ENCODE data around the gene DNAJB8. TPM values are rescaled to one million over a fixed set of nuclear protein-coding genes. Genes with fewer than 3 reads are reported as not detected.

Gene DNAJB8
- total and polyA plus RNA-seq, 11 donors = not detected

DNA sequence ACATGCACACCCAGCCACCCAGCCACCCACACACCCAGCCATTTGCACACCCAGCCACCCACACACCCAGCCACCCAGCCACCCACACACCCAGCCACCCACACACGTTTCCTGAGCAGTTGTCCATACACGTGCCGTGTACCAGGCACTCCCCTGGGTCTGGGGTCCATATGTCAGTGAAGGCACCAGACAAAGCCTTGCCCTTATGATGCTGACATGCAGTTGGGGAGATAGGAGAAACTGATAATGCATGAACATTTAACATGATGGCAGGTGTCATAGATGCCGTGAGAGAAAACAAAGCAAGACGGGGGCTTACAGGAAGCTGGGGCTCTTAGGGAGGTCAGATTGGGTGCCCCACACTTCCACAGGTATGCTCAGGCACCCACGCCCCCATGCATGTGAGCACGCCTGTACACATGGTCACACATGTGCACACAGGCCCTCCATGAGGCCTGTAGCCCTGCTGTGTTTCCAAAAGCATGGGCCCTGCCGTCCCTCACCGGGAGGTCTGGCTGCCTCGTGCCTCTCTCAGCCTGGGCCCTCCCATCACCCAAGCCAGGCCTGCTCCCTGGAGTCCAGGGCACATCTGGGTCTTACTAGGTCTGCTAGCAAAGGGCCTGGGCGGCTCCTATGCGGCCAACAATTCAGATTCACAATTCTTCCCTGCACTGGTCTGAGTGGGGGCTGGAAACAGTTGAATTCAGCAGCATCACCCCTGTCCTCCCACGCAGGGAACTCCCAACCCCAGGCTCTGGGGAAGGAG lies 3.6 kb upstream of the DNAJB8 start:
- H3K27me3 ChIP-seq = peaks cover 0 to 32% (median 0%) of the 10 kb centered on the region in 9 donors
- 72 to 85% (median 79%) methylated on average over 11 to 13 of the region's 13 CpGs for WGBS, 4 donors
- H3K27ac ChIP-seq = no peak overlapping the region
- no peaks in the 10 kb centered on the region for H3K4me1 ChIP-seq
- intact Hi-C loops (cut with DNase I) = no loop called here
- ATAC-seq (no peak), DNase-seq (no peak)
- no peaks in the 10 kb centered on the region for H3K9me3 ChIP-seq
- H3K4me3 ChIP-seq = no peak overlapping the region
- TF ChIP-seq CTCF (IDR thresholded peaks at IDR 0.05) (no peak), POLR2A (IDR thresholded peaks at IDR 0.05) (no peak)
- no peaks in the 10 kb centered on the region for H3K36me3 ChIP-seq

DNA sequence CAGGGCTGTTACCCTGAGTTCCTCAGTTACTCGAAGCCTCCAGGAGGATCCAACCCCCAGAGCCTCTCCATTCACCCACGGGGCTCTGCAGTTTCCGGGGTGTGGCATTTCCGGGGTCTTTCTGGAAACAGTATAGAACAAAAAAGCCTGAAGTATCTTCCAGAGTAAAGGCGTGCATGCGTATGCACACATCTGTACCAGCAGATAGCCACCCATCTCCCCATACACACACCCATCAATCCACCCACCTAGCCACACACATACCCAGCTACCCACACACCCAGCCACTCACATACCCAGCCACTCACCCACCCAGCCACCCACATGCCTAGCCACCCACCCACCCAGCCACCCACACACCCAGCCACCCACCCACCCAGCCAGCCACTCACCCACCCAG lies 2.9 kb upstream of the DNAJB8 start:
- DNase-seq (no peak), ATAC-seq (no peak)
- Histone ChIP-seq H3K27ac (no peak overlapping the region), H3K36me3 (no peaks in the 10 kb centered on the region), H3K27me3 (peaks cover 0 to 32% (median 0%) of the 10 kb centered on the region in 9 donors), H3K4me1 (no peaks in the 10 kb centered on the region), H3K9me3 (no peaks in the 10 kb centered on the region), H3K4me3 (no peak overlapping the region)
- TF ChIP-seq CTCF (IDR thresholded peaks at IDR 0.05) (no peak), POLR2A (IDR thresholded peaks at IDR 0.05) (no peak)
- intact Hi-C loops (cut with DNase I) = loop anchor here in 2 of 10 donors (5.0 to 10.0 kb wide), 2 partner anchors 113 to 115 kb away; no protein-coding TSS in a partner anchor
- WGBS, 4 donors = 81 to 90% (median 85%) methylated on average over 5 to 6 of the region's 6 CpGs

- H3K4me3 ChIP-seq = no peak overlapping the region
- H3K4me1 ChIP-seq = no peaks in the 10 kb centered on the region
- DNase-seq = no peak
- TF ChIP-seq POLR2A (IDR thresholded peaks at IDR 0.05) (no peak), CTCF (IDR thresholded peaks at IDR 0.05) (no peak)
- no peaks in the 10 kb centered on the region for H3K9me3 ChIP-seq
- intact Hi-C loops (cut with DNase I) = loop anchor here in 2 of 10 donors (5.0 to 10.0 kb wide), 2 partner anchors 113 to 116 kb away; no protein-coding TSS in a partner anchor
- H3K27ac ChIP-seq = no peak overlapping the region
- H3K27me3 ChIP-seq = peaks cover 0 to 32% (median 0%) of the 10 kb centered on the region in 9 donors
- WGBS, 4 donors = 90 to 95% (median 93%) methylated on average over 7 to 10 of the region's 10 CpGs
- ATAC-seq = no peak
- no peaks in the 10 kb centered on the region for H3K36me3 ChIP-seq
Measured at GRCh38 chr3:128468791-128469527, 2.3 kb upstream of the DNAJB8 start.

DNA sequence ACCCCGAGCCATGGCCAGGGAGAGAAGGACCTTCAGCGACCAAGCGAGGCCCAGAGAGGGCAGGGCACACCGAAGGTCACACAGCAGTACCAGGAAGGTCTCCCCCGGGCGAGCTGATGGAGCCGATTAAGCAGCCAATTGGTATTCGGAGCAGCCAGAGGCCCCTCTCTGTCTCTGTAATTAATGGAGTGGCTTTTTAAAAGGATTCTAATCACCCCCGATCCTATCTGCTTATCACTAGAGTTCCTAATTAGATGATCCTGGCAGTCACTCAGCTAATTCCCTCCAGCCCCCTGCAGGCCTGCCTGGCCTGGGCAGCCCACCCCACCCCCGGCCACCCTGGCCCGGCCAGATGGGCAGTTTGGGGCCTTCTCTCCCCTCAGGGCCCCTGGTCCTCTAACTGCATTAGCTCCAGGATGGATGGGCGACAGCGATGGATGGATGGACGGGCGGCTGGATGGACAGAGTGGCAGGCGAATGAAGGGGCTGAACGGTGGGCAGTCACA lies 1.6 kb upstream of the DNAJB8 start:
- intact Hi-C loops (cut with DNase I) = loop anchor here in 2 of 10 donors (5.0 to 10.0 kb wide), 2 partner anchors 114 to 116 kb away; no protein-coding TSS in a partner anchor
- Histone ChIP-seq H3K4me3 (no peak overlapping the region), H3K9me3 (no peaks in the 10 kb centered on the region), H3K4me1 (no peaks in the 10 kb centered on the region), H3K27me3 (peaks cover 0 to 27% (median 0%) of the 10 kb centered on the region in 9 donors), H3K27ac (no peak overlapping the region), H3K36me3 (no peaks in the 10 kb centered on the region)
- no peak for TF ChIP-seq POLR2A (IDR thresholded peaks at IDR 0.05)
- TF ChIP-seq CTCF (IDR thresholded peaks at IDR 0.05) = no peak
- DNase-seq (no peak), ATAC-seq (no peak)
- WGBS, 4 donors = 71 to 85% (median 73%) methylated on average over 15 to 17 of the region's 17 CpGs
